COLO668 (cell line): ENCODE data around the gene SLC15A1.

Experiments
- DNase-seq: peaks from one replicate; lab custom pipeline; 2025; ENCODE audit not compliant: unreplicated experiment; lab: John Stamatoyannopoulos, UW

SLC15A1 gene, protein sequence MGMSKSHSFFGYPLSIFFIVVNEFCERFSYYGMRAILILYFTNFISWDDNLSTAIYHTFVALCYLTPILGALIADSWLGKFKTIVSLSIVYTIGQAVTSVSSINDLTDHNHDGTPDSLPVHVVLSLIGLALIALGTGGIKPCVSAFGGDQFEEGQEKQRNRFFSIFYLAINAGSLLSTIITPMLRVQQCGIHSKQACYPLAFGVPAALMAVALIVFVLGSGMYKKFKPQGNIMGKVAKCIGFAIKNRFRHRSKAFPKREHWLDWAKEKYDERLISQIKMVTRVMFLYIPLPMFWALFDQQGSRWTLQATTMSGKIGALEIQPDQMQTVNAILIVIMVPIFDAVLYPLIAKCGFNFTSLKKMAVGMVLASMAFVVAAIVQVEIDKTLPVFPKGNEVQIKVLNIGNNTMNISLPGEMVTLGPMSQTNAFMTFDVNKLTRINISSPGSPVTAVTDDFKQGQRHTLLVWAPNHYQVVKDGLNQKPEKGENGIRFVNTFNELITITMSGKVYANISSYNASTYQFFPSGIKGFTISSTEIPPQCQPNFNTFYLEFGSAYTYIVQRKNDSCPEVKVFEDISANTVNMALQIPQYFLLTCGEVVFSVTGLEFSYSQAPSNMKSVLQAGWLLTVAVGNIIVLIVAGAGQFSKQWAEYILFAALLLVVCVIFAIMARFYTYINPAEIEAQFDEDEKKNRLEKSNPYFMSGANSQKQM

DNA sequence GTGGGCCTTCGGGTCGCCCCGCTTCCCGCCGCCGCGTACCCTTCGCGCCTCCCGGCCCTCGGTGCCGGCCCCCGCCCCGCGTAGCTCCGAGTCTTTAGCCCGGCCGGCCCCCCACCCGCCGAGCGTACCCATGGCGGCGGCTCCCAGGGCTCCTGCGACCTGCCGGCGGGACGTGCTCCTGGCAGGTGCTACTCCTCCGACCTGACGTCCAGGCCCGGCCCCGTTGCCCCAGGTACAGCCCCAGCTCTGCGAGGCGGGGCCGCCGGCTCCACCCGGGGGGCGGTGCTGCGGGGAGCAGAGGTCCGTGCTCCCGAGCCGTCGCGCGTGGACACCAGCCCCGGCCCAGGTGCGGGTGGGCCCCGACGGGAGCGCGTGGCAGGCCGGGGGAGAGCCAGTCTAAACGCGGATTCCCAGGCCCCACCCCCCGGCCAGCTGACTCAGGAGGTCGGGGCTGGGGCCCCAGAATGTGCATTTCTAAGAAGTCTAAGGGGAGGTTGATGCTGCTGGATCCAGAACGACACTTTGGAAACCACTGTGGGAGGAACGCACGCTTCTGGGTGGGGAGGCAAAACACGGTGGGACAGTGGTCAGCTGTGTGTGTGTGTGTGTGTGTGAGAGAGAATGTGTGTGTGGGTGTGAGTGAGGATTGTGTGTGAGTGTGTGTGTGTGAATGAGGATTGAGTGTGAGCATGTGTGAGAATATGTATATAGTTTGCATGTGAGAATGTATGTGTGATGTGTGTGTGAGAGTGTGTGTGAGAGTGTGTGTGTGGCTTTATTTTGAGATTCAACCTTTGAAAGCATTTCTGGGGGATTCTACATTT, at the start of gene SLC15A1:
Gene SLC15A1 (minus strand): TSS at position 206 of the 824 bp plus-strand sequence. CDS start 74 bp downstream, at position 132.
- DNase-seq, result peak; percentile 83

DNA sequence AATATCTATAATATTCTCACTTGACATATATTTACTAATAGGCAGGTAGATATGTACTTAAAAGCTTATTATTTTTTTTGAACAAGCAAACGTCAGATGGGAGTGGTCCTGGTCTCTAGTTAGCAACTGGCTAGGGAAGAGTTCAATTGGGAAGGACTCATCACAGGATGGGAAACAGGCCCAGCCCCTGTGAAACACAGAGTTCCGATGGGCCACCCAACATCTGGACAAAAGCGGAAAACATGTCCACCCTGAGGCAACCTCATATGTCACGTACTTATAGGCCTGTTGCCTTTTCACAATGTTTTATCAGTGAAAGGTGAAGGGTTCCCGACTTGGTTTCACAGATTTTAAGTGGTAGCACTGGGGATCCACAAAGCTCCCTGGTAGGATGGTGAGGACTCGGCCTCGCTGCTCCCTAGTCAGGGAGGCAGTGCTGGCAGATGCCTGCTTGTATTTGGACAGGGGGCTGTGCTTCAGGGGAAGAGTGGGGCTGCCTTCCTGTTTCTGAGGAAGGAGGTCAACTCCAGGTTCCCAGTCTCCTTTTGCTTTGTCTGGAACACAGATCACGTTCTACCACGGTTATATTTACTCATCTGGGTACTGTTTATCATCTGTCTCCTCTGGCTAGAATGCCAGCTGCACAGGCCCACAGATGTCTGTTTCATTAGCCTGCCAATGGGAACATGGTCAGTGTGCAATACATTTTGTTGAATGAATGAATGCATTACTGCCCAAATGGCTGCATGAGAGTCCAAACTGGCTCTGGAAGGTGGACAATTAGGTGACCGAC, 49.4 kb upstream of the SLC15A1 start:
- DNase-seq, result peak; percentile 45

DNA sequence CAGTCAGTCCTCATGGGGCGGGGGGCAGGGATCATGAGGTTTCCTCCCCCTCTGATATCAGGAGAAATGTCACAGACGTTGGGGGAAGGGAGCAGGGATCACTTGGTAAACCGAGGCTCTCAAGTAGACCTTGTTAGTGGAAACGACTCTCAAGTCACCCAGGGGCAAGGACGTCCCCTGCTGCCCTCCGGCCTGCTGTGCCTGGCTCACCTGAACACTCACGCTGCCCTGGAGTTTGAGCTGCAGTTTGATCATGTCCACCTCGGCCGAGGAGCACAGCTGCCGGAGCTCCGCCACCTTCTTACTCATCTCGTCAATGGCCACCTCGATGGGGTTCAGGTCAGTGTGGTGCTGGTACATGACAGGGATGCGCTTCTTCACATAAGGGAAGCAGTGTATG, 47.6 kb upstream of the SLC15A1 start:
- no peak for DNase-seq

DNA sequence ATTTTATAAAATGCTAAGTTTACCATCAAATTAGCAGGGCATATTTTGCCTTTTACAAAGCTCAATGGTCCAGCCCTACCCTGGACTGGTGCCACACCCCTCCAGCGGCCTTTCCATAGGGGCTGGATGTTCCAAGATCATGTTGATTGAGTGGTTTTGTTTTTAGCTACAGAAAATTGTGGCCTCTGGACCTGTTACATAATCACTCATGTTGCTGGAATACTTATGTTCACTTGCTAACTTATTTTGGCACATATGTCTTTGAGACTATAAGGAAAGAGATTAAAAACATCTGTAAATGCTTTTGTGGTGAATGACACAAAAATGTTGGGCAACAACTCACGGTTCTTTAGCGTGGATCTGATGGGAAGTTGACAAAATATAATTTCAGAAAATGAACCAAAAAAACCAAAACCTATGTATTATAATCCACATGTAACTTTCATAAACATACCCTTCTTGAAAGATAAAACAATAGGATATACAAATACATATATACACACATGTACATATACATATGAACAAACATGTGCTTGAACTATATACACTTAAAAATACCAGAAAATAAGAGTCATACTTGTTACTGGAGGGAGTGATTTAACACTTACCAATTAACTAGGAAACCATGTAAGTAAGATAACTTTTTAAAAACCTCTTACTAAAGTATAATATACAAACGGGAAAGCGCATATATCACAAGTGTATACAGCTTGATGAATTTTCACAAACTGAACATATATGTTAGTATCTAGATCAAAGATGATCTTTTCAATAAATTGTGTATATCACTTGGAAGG, 46.6 kb upstream of the SLC15A1 start:
- no peak for DNase-seq

DNA sequence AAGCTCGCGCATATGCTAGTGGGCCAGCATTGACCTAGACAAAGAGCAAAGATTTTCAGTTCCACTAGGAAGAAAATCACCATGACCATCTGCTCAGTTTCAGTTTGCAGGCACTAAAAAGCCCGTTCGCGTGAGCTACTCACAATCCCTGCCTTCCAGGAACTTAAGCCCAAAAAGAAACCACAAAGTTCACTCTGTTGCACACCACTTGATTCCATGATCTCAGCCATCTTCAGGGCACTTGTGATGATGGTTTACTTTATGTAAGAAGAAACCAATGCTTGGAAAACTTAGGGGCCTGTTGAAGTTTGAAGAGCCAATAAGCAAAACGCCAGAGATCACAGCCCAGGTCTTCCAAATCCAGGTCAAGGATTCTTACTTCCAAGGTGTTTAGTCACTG, 45.0 kb upstream of the SLC15A1 start:
- no peak for DNase-seq

DNA sequence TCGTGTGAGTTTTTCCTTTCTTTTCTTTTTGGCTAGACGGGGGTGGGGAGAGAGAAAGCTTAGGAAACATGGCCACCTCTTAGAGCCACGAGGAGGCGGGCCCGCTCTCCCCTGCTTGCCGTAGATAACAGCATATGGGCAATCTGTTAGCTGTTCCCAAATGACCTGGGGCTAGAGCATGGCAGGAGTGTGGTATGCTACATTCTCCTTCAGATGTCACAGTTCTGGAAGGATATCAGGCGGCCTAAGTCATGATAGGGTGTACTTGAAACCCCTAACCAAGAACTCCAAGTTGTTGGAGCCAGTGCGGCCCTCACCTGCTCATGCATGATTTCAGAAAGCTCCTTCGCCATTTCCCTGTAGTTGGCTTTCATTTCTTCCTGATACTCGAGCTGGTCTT, 44.3 kb upstream of the SLC15A1 start:
- DNase-seq, result no peak

DNA sequence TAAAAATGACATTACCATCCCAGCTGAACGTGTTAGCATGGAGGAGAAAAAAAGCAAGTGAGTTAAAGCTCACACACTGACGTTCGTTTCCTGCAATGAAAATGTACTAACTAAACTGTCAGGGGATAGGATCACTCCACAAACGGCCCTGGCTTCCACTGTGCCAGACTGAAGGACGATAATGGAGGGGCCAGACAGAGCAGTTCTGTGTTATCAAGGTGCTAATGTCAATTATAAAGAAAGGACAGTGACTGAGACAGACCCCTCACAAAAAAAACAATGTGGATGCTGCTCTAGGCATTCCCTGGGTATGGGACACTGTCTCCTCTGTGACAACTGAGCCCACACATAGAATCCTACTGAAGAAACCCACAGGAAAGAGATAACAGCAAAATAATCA, 43.7 kb upstream of the SLC15A1 start:
- DNase-seq, result no peak

DNA sequence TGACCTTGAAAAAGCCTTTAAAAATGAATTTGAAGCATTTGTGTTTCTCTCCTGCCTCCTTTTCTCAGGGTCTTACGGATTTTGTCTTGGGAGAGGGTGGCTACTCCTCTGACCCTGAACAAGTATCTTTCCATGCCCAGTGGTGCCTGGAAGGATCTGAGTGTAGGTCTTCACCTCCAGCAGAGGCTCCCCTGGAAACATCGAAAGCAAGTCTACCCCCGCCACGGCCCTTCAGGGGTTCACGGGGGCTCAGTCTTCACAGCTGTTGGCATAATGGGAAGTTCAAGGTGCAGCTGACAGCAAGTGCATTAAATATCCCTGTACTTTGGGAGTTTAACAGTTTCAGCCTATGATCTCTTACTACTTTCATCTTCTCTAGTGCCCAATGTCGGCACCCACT, 42.7 kb upstream of the SLC15A1 start:
- no peak for DNase-seq

DNA sequence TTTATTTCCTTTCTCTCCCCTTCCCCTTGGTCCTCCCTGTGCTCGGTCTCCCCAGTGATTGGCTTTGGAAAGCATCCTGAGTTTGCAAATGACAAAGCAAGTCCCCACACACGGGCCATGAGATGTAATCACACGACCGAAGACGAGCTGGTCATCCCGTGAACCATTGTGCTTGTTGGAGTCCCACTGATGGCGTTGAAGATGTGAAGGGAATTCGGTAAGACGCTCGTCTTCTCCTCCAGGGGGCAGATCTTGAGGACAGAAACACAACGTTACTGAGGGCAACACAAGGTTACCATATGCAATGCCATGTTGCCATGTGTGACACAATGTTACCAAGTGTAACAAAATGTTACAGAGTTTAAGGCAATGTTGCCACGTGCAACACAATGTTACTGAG, 42.0 kb upstream of the SLC15A1 start:
- no peak for DNase-seq

DNA sequence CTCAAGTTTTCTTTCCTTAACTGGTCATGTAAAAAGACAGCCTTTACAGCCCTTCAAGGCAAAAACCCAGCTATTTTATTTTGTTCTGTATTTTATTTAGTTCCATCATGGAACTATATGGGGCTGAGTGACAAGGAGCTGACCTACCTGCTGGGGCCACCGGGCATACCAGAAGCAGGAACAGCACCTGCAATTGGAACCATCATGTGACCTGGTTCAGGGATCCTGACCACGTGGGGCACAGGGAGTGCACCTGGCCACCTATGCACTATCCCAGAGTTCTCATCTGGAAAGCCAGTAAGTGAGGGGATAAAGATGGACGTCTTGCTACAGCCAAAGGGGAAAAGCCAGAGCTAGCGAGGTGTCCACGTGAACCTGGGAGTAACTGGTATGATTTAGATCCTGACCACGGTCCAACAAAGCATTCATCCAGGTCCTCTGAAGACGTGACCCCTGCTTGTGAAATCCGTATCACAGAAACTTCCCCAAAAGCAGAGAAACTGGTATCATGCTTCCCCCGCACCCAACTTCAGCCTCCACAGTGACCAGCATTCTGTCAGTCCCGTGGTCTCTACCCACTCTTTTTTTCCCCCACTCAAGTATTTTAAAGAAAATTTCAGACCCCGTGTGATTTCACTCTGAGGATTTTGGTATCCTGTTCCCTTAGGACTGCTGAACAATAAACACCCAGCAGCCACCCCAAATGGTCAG, 40.5 kb upstream of the SLC15A1 start:
- no peak for DNase-seq

DNA sequence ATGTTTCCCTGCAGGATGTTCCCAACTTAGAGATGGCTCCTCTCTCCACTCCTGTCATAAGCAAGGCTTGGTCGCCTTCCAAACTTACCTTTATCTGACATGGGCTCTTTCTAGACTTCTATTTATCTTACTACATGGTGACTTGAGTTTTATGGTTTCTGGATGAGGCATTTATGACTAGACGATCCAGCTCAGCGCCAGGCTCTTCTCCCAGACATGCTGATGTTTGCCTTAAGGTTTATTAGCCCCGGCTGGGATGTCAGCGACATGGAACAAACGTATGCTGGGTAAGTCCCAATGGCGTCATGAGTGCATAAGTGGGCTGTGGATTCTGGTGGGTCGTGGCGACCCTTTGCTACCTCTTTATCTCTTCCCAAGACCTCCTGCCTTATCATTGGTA, 39.8 kb upstream of the SLC15A1 start:
- no peak for DNase-seq

DNA sequence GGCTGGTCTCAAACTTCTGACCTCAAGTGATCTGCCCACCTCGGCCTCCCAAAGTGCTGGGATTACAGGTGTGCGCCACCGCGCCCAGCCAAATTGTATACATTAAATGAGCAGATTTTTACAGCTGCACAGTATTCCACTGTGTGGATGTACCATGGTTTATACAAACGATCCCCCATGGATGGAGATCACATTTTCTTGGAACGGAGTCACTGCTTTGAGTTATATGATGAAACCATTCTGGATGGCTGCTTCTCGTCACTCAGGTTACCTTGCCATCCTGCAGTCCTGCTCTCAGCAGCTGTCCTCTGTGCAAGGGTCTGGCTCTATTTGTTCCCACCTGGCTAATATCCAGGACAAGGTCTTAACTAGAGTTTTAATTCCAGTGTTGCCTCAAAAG, 39.1 kb upstream of the SLC15A1 start:
- no peak for DNase-seq

DNA sequence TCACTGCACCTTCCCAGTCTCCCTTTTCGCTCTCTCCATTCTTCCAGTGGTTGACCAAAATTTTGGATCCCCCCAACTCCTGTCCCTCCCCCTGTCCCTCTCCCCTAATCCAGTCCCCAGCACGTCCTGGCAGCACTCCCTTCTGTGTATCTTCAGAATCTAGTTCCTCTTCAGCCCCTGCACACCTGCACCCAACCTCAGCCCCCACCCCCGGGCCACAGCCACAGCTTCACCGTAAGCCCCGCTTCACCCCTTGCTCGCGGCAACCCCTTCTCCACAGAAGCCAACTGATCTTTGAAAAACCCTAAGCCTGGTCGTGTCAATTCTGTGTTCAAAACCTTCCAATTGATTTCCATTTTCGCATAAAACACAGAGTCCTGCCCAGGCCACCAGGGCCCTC, 35.5 kb upstream of the SLC15A1 start:
- DNase-seq, result no peak

DNA sequence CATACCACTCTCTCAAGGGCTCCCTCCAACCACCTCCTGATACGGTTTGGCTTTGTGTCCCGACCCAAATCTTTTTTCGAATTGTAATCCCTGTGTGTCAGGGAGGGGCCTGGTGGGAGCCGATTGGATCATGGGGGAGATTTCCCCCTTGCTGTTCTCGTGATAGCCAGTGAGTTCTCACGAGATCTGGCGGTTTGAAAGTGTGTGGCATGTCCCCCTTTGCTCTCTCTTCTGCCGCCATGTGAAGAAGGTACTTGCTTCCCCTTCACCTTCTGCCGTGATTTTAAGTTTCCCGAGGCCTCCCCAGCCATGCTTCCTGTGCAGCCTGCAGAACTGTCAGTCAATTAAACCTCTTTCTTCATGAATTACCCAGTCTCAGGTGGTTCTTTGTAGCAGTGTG, 34.7 kb upstream of the SLC15A1 start:
- no peak for DNase-seq

DNA sequence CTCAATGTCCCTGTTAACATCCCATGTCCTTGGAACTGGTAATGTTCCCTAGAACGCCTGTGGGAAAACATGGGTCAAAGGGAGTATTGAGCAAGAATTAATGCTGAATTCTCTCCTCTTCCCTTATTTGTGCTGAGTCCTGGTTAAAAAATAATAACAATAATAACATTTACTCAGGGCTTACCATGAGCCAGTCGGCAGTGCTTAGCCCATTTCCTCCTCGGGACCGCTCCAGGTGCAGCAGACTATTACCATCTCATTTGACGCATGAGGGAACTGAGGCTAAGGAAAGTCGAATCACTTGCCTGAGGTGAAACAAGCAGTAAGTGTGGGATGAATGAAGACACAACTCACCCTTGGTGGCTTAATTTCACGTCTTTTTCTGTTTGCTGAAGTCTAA, 33.6 kb upstream of the SLC15A1 start:
- DNase-seq, result no peak

DNA sequence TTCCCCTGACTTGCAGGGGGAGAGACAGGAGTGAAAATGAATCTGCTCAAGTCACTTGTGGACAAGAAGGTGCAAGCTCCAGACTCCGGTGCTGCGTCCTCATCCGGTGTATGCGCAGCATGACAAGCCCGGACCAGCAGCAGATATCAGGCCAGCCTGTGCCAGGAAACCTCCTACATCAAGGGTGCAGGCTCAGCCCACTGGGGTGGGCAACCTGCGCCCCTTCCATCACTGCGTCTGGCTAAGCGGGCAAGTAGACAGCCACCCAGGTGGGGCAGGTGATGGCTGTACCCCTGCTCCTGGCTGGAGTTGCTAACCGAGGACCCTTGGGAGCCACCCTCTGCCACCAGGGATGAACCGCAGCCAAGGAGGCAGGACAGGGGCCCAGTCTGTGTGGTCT, 32.9 kb upstream of the SLC15A1 start:
- DNase-seq, result no peak

DNA sequence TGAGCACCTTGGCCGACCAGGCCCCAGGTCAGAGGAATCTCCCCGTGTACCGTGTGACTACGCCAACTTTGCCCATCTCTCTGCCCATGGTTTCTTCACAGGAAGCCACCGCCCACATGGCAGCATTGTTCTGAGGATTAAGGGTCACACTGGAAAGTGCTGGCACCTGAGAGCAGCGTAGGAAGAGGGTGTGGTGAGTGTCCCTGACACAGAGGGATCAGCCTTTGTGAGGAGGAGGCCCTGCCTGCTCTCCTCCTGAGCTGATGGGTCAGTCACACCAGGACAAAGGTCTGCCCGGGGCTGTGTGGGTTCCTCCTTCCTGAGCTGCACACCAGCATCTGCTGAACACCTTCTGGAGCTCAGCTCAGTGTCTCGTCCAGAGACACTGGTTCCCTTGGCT, 32.2 kb upstream of the SLC15A1 start:
- no peak for DNase-seq

DNA sequence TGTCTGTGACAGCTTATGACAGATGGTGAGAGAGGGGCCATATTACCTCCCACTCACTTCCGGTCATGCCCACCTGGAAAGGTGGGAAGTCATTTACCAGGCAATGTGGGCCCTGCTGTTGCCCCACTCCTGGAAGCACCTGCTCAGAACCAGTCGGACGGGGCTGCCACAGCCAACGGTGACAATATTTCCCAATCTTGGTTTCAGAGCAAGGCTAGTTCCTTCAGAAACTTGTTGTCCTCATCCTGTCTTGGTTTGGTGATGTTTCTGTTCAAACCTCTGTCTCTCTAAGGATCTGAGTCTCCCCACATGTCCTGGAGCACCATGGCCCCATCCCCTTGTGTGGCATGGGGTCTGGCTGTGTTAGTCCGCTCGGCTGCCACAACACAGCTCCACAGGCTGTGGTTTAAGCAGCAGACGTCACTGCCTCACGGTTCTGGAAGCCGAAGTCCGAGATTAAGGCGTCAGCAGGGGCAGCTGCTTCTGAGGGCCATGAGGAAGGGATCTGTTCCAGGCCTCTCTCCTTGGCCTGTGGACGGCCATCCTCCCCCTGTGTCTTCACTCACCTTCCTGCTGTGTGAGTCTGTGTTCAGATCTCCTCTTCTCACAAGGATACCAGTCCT, 31.5 kb upstream of the SLC15A1 start:
- no peak for DNase-seq

DNA sequence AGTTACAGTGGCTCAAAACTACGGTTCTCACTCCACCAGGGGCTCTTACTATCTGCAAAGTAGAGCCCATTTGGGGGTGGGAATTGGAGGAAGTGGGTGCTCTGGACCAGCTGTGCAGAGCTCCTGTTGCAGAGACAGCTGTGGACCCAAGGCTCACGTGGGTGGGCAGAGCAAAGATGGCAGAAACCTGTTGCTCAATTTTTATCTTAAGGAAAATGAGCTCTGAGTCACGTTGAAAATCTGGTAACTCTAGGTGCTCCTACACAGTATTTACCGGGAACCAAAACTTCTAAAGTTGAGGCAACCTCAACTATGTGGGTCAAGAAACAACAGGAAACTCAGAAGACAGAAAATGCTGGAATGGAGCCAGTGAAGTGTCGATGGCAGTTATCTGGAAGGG, 30.2 kb upstream of the SLC15A1 start:
- no peak for DNase-seq
